HG03558 (cell line): Measurements from ENCODE around the gene CCS.
"Not testable (repeated sequence)": the region's sequence is repeated elsewhere in the genome, so short reads cannot be mapped to it uniquely, and the experiment has no call there.

Experiments used
- ATAC-seq: cut with Tn5 transposase; IDR thresholded peaks from one replicate; pipeline ENCODE4 v1.9.1; 2021; ENCODE audit warnings: moderate number of reproducible peaks; ENCODE audit not compliant: unreplicated experiment; ENCODE audit errors: extremely low read depth

The CCS gene, protein sequence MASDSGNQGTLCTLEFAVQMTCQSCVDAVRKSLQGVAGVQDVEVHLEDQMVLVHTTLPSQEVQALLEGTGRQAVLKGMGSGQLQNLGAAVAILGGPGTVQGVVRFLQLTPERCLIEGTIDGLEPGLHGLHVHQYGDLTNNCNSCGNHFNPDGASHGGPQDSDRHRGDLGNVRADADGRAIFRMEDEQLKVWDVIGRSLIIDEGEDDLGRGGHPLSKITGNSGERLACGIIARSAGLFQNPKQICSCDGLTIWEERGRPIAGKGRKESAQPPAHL

DNA sequence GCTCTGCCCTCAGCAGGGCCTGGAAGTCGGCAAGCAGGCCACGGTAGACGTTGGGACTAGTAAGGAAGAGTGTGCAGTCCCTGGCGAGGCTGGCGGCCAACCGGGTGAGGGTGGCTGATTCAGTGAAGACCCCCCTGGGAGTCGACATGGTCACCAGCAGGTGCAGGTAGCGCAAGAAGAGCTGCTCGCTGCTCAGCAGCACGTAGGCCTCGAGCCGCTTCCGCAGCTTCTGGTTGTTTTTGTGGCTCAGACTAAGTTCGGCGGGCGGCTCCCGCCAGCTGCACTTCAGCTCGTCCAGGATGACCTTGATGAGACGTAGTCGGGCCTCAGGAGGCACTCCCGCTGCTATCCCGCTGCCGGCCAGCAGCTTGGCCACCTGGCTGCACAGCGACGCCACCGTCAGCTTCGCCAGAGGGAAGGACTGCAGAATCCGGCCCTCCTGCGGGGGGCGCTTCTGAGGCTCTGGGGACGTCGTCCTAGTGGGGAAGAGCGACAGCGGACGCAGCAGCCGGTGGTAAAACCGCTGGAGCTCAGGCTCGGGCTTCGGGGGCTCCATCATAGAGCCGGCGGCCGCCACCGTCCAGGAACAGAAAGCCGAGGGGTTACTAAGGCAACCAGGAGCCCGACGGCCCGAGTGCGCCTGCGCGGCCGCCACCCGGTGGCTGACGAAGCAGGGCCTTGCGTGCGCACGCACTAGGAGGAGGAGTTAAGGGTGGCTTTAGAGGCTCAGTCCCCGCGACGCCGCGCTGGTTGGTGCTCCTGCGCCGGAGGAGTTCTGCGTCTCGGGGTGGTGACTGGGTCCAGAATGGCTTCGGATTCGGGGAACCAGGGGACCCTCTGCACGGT, at the start of gene CCS, which contains the start of gene CCDC87:
TSS of gene CCS (plus strand) at position 729 of the 846 bp plus-strand sequence. CDS start at position 806, 77 bp downstream.
TSS of gene CCDC87 (minus strand) at position 607 of the 846 bp plus-strand sequence. CDS start at position 559, 48 bp downstream.
- peak; percentile 63 for ATAC-seq

DNA sequence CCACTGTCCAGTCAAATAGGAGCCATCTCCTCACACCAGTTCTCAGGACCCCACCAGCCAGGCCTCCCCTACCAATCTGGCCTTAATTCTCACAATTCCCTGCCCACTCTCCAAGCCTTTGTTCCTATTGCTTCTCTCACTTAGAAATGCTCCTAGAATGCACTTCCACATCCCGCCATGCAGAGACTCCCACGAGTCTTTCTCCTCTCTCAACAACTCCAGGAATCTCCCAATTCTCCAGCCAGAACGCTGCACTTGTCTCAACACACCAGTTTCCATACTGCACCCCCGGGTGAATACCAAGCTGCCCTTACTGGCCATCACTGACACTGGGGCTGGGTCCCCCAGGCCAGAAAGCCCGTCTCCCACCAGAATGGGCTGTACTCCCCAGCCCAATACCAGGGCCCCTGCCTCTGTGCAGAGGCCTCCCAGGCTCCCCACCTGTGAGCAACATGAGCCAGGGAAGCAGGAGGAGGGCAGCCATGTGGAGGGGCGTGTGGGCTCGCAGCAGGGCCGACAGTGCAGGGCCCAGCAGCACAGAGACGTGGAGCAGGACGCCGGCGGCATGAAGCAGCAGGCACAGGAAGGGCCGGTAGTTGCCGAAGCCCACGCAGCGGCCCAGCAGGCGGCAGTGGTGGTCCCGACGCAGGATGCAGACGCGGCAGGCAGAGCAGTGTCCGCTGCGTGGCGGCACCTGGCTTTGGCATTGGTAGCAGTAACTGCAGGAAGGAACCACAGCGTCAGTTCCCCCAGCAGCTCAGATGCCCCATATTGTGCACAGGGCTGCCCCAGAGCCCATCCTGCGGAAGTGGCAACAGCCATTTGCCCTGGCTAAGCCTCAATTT, 49.5 kb upstream of the CCS start:
- ATAC-seq = no peak

DNA sequence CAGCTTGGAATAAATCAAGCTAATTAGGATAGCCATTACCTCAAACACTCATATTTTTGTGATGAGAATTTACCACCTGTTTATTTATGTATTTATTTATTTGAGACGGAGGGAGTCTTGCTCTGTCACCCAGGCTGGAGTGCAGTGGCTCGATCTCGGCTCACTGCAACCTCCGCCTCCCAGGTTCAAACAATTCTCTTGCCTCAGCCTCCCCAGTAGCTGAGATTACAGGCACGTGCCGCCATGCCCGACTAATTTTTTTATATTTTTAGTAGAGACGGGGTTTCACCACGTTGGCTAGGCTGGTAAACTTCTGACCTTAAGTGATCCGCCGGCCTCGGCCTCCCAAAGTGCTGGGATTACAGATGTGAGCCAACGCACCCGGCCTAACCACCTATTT, 48.0 kb upstream of the CCS start:
- ATAC-seq = not testable (repeated sequence)

DNA sequence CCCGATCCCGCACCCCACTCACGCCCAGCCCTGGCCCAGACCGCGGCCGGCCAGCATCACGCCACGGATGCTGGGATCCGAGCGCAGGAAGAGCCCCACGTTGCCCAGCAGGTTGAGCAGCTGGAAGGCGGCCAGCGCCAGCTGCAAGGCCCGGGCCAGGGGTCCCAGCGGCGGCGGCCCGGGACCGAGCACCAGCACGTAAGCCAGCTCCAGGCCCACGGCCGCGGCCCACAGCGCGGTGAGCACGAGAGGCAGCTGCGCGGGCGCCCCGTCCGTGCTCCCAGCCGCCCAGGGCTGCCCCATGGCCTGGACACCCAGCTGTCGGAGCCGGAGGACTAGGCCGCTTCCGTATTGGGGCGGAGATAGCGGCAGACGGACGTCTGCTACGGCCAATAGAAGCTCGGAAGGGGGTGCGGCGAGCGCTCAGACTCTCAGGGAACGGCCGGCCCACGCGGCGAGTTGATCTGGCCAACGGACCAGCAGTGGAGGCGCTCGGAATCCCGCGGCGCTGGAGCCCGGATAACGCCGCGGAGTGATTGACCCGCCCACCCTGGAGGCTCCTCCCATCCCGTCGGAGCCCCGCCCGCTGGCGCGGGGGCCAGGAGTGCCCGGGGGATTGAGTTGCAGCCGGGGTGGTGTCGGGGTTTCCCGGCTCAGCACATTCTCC, 47.2 kb upstream of the CCS start, which contains the start of gene ZDHHC24:
TSS of gene ZDHHC24 (minus strand) at position 348 of the 667 bp plus-strand sequence. CDS start at position 303, 45 bp downstream.
- ATAC-seq = peak; percentile 75

DNA sequence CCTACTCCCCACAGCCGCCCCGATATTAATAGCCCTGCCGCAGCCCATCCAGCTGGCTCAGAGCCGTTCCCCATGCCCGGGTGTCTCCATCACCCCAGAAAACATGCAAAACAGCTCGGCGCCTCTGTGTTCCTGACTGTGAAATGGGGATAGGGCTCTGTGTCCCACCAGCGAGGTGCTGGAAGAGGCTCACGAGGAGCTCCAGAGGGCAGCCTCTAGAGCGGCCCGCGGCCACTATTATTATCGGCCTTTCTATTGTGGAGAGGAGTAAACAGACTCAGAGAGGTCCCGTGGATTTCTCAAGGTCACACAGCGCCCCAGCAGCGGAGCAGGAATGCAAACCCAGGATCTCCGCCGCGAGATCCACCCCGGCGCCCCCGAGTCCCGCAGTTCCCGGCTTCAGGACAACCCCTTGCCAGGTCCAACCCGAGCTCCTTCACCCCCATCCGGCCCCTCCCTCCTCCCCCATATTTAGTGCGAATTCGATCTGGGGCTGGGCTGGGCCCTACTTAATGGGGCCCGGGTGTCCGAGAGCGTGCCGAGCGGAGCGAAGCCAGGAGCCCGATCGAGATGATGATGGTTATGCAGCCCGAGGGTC, 46.5 kb upstream of the CCS start, which contains the start of gene ACTN3:
TSS of gene ACTN3 (plus strand) at position 536 of the 598 bp plus-strand sequence. CDS start at position 571, 35 bp downstream.
- no peak for ATAC-seq

DNA sequence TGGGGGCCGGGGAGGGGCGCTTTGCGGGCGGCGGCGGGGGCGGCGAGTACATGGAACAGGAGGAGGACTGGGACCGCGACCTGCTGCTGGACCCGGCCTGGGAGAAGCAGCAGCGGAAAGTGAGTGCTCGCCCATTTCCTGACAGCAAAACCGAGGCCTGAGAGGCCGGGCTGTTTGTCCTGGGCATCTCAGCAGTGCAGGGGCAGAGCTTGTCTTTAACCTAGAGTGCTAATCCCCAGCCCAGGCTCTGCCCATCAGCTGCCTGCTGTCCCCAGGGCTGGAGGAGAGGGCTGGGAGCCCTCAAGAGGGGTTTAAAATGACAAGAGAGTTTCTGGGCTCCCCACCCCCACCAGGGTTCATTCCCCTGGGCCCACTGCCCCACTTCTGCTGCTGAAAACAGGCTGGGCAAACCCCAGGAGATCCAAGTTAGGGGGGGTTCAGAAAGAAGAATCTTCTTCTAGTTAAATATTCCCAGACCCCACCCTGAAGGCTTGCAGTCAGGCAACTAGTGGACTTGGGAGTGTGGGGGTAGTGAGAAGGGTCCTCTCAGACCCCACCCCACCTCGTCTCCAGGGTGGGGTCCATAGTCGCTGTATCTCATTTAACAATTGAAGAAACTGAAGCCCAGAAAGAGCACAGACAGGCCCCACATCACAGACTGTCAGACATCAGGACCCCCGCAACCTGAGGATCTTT, 45.9 kb upstream of the CCS start:
- ATAC-seq = no peak

DNA sequence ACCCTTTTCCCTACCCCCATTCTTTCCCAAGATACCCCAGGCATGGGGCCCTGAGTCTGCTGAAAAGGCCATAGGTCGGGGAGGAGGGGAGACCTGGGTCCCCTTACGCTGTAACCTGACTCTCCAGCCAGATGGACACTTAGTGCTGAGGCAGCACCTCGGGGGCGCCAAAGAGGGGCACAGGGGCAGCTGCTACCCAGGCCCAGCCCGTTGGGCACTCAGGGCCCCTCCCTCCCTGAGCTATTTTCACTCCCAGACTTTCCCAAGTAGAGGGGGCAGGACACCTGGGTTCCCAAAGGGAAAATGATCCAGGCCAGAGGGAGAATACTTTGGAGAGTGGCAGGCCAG, 45.3 kb upstream of the CCS start:
- ATAC-seq = no peak

DNA sequence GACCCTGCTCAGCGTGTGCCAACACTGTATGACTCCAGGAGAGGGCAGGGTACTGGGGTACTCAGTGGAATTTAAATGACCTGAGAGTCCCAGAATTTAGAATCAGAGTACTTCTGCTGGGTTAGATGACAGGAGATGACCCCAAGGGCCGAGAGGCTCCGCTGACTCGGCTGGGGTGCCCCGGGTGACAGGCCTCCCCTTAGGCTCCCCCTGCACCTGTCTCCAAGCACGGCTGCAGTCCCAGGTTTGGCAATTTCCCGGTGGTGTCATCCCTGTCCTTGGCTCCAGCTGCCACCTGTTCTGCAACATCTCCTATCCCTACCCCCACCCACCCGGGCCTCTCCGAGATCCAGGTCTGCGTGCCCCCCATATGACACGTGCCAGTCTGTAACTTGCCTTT, 44.9 kb upstream of the CCS start:
- no peak for ATAC-seq

DNA sequence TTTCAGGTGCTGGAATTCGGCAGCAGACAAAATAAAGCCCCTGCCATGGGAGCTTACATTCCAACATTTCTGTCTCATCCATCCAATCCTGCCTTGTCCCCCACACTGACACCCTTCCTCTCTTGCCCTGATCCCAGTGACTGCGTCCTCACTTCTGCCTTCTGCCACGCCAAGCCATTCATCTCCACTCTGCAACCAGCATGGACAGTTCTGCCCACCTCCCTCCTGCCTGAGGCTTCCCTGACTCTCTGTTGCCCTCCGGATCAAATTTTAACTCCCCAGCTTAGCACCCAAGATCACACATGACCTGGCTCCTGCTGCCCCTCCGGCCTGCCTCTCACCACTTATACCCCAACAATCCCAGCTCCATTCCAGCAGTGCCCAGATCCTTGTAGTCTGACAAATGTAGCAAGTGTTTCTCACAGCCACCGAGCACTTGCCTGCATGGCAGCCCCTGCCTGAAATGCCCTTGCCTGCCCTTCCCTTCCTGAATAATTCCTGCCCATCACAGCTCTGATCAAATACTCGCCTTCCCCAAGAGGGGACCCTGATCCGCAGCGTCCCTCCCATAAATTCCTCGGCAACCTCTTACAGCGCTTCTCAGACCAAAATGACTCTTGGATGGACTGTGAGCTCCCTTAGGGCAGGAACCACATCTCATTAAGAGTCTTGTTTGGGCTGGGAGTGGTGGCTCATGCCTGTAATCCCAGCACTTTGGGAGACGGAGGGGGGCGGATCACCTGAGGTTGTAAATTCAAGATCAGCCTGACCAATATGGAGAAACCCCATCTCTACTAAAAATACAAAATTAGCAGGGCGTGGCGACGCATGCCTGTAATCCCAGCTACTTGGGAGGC, 44.0 kb upstream of the CCS start:
- no peak for ATAC-seq

DNA sequence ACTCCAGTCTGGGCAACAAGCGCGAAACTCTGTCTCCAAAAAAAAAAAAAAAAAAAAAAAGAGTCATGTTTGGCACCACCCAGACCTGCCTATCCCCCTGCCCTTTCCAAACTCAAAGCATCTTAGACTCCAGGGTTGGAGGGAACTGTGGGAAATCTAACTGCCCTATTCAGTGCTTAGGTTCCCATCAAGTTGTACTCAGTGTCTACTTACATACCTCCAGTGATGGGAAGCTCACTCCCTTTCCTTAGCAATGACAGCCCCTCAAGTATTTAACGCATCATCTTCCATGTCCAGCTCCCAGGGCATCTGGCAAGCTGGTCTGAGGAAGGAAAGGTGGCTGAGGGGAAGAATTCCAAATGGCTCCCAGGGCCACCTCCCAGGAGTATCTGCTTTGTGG, 43.3 kb upstream of the CCS start:
- ATAC-seq = no peak

DNA sequence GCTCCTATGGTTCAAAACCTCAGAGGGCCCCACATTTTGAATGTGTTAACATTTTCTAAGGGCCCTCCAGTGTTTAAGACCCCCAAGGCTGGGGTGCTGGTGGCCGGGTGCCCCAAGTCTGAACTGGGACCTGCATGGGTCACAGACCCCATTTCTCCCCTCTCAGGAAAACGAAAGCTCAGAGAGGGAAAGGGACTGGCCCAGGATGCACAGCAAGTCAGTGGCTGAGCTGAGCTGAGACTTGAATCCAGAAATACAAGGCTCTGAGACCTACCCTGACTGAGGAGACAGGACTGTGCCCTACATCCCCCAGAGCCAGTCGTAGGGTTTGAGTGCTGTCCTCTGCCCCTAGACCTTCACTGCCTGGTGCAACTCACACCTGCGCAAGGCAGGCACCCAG, 42.1 kb upstream of the CCS start:
- no peak for ATAC-seq

DNA sequence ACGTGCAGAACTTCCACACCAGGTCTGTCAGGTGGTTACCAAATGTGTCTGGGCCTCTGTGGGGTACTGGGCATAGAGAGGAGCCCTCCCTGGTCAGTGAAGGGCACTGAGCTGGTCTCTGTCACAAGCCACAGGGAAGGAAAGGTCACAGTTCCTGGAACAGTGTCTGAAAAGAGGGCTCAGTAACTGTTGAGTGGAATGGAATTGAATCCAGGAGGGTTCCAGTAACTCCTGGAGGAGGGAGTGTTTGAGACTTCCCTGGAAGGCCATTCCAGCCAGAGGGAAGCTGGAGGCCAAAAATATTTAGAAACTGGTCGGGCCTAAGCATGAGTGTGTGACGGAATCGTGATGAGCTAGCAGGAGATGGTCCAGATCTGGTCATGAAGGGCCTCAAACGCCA, 38.4 kb upstream of the CCS start:
- ATAC-seq = no peak

DNA sequence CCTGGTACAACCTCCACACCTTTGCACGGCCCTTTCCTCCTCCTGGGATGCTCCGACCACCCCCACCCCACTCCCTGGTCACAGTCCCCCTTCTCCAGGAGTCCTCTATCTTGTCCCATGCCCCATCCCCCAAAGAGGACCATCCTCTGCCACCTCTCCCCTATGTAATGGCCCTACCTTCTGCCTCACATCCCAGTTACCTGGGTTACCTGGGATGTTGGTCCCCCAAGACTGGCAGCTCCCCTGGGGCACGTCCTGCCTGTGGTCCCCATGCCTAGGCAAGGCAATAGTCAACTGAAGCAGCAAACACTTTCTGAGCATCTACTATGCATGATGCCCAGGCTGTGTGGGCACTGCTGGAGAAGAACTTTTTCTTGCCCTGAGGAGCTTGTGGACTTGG, 37.6 kb upstream of the CCS start:
- no peak for ATAC-seq

DNA sequence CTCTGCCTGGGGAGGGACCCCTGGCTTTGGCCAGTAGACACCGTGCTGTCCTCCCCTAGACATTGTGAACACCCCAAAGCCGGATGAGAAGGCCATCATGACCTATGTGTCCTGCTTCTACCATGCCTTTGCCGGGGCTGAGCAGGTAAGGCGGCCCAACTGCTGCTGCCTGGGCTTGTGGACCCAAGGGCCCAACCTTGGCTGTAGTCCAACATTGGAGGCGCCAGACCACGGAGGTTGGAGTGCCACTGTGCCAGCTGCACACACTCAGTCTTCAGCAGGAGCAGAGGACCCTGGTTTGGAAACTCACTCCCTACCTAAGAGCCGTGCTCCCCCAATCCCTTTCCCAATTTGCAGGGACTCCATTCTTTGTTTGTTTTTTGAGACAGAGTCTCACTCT, 36.9 kb upstream of the CCS start:
- no peak for ATAC-seq

DNA sequence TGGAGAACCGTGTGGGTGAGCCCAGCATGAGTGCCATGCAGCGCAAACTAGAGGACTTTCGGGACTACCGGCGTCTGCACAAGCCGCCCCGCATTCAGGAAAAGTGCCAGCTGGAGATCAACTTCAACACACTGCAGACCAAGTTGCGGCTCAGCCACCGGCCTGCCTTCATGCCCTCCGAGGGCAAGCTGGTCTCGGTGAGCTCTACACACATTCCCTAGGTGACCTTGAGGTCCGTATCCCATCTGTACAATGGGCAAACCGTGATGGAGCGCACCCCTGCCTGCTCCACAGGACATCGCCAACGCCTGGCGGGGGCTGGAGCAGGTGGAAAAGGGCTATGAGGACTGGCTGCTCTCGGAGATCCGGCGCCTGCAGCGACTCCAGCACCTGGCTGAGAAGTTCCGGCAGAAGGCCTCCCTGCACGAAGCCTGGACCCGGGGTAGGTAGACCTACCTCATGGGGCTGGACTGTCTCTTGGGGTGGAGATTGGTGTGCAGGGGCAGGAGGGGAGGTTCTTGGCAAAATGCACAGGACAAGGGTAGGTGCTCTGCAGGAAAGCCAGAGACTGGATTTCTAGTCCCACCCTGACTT, 35.2 kb upstream of the CCS start:
- ATAC-seq = no peak

DNA sequence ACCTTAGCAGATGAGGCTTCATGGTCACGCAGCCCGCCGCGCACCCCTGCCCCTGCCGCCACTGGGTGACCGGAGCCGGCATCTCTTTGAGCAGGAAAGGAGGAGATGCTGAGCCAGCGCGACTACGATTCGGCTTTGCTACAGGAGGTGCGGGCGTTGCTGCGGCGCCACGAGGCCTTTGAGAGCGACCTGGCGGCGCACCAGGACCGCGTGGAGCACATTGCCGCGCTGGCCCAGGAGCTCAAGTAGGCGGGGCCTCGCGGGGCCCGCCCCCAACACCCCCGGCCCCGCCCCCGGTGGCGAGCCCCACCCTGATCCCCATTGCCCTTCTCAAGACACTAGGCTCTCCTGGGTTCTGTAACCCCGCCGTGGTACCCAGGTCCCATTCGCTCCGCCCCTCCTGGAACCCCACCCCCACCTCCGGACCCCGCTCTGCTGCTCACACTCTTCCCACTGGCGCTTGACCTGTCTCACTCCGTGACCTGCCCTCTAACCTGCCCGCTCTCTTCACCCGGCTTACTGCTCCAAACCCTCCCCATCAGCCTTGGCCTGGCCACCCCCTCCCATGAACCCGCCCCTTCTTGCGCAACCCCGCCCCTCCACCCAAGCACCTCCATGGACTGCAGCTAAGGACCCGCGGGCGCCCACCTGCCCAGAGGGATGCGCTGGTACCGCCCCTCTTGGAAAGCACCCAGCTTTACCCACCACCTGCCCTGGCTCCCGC, 33.7 kb upstream of the CCS start:
- ATAC-seq = no peak
